Measurements from ENCODE around the gene DOCK4.

GRCh38 chr7:111920329-111920728 lies 285.9 kb downstream of the DOCK4 start:
- no peak for TF ChIP-seq CTCF (IDR thresholded peaks at IDR 0.05; ENCODE audit: control extremely low read depth in 1 of 3, insufficient read depth in 1 of 3, low read depth in 1 of 3, low read length in 3 of 3)
- TF ChIP-seq KDM1A (IDR thresholded peaks at IDR 0.05; ENCODE audit: borderline replicate concordance, low read length), result no peak
- TF ChIP-seq RXRA (IDR thresholded peaks at IDR 0.05; ENCODE audit: insufficient read depth, low read depth, low read length), result no peak
- TF ChIP-seq EP300 (IDR thresholded peaks at IDR 0.05; ENCODE audit: borderline replicate concordance in 1 of 2, low read depth in 2 of 2, low read length in 2 of 2), result no peak
- no peak for TF ChIP-seq POLR2AphosphoS5 (IDR thresholded peaks at IDR 0.05; ENCODE audit: low read depth, low read length)
- no peak for TF ChIP-seq RFX5 (IDR thresholded peaks at IDR 0.05; ENCODE audit: borderline replicate concordance, low read depth, low read length)
- TF ChIP-seq, protein P1, sequence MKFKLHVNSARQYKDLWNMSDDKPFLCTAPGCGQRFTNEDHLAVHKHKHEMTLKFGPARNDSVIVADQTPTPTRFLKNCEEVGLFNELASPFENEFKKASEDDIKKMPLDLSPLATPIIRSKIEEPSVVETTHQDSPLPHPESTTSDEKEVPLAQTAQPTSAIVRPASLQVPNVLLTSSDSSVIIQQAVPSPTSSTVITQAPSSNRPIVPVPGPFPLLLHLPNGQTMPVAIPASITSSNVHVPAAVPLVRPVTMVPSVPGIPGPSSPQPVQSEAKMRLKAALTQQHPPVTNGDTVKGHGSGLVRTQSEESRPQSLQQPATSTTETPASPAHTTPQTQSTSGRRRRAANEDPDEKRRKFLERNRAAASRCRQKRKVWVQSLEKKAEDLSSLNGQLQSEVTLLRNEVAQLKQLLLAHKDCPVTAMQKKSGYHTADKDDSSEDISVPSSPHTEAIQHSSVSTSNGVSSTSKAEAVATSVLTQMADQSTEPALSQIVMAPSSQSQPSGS (IDR thresholded peaks at IDR 0.05; ENCODE audit: low read length), result no peak
- TF ChIP-seq MAX (IDR thresholded peaks at IDR 0.05), result no peak
- no peak for TF ChIP-seq CREB1 (IDR thresholded peaks at IDR 0.05)

Data from H1 (cell line).